MM.1S (cell line): ENCODE results near the gene RAP2B.
A peak's percentile ranks its signal among the peaks of the same experiment; 100 is the strongest.
"Not testable (repeated sequence)": the region's sequence is repeated elsewhere in the genome, so short reads cannot be mapped to it uniquely, and the experiment has no call there.

ENCODE experiments used
- DNase-seq: peaks from one replicate; pipeline ENCODE4 v3.0.0-alpha.2; 2015
- H2AFZ ChIP-seq: fragments of 300-600 bp; sonication (generic); 2 replicates; pipeline ENCODE4 v1.6.0; 2016; ENCODE audit warnings: antibody characterized with exemption, low read length
- H3F3A ChIP-seq: fragments of 300-600 bp; sonication (generic); 2 replicates; pipeline ENCODE4 v1.6.1; 2016; ENCODE audit warnings: mild to moderate bottlenecking, antibody characterized with exemption, low read length, moderate library complexity, mixed read lengths; ENCODE audit not compliant: insufficient read depth
- H3K27ac ChIP-seq: fragments of 300-600 bp; sonication (generic); 2 replicates; pipeline ENCODE4 v1.5.1; 2016; ENCODE audit warnings: mild to moderate bottlenecking, low read length
- H3K27me3 ChIP-seq: fragments of 300-600 bp; sonication (generic); replicated peaks from 2 replicates; pipeline ENCODE4 v1.6.0; 2016; ENCODE audit warnings: low read length; ENCODE audit not compliant: insufficient read depth
- H3K36me3 ChIP-seq: fragments of 300-600 bp; sonication (generic); replicated peaks from 2 replicates; pipeline ENCODE4 v1.6.1; 2016; ENCODE audit warnings: mild to moderate bottlenecking, low read length, mixed read lengths; ENCODE audit not compliant: insufficient read depth
- H3K4me1 ChIP-seq: fragments of 300-600 bp; sonication (generic); 2 replicates; pipeline ENCODE4 v1.6.1; 2016; ENCODE audit warnings: low read length, mixed read lengths
- H3K4me2 ChIP-seq: fragments of 300-600 bp; sonication (generic); 2 replicates; pipeline ENCODE4 v1.6.0; 2016; ENCODE audit warnings: low read depth, low read length
- H3K4me3 ChIP-seq: fragments of 300-600 bp; sonication (generic); 2 replicates; pipeline ENCODE4 v1.5.1; 2016; ENCODE audit warnings: low read length, mixed read lengths
- H3K79me2 ChIP-seq: fragments of 300-600 bp; sonication (generic); 2 replicates; pipeline ENCODE4 v1.6.1; 2016; ENCODE audit warnings: mixed run types, low read length, mixed read lengths
- H3K9ac ChIP-seq: fragments of 300-600 bp; sonication (generic); 2 replicates; pipeline ENCODE4 v1.6.1; 2016; ENCODE audit warnings: low read length, mixed read lengths
- H3K9me2 ChIP-seq: fragments of 300-600 bp; sonication (generic); replicated peaks from 2 replicates; pipeline ENCODE4 v1.6.1; 2016; ENCODE audit warnings: mild to moderate bottlenecking, low read length, mixed read lengths; ENCODE audit not compliant: insufficient read depth
- H3K9me3 ChIP-seq: fragments of 300-600 bp; sonication (generic); replicated peaks from 2 replicates; pipeline ENCODE4 v1.6.1; 2016; ENCODE audit warnings: mild to moderate bottlenecking, low read length, mixed read lengths; ENCODE audit not compliant: insufficient read depth
- H4K20me1 ChIP-seq: fragments of 300-600 bp; sonication (generic); 2 replicates; pipeline ENCODE4 v1.6.1; 2016; ENCODE audit warnings: mild to moderate bottlenecking, low read length, moderate library complexity, mixed read lengths; ENCODE audit not compliant: insufficient read depth
- EZH2 ChIP-seq: fragments of 300-600 bp; sonication (generic); optimal IDR thresholded peaks from 2 replicates; pipeline ENCODE3; 2017; ENCODE audit warnings: low read depth, mild to moderate bottlenecking, antibody characterized with exemption, low read length, mixed read lengths
- EZH2phosphoT487 ChIP-seq: fragments of 300-600 bp; sonication (generic); IDR thresholded peaks from 2 replicates; pipeline ENCODE4 v1.6.1; 2018; ENCODE audit warnings: antibody characterized with exemption, low read length
- TF ChIP-seq, protein P1 (sequence below): fragments of 300-600 bp; sonication (generic); IDR thresholded peaks from 2 replicates; pipeline ENCODE4 v1.5.1; 2016; ENCODE audit warnings: antibody characterized with exemption, low read length, mixed read lengths

The RAP2B gene

DNA sequence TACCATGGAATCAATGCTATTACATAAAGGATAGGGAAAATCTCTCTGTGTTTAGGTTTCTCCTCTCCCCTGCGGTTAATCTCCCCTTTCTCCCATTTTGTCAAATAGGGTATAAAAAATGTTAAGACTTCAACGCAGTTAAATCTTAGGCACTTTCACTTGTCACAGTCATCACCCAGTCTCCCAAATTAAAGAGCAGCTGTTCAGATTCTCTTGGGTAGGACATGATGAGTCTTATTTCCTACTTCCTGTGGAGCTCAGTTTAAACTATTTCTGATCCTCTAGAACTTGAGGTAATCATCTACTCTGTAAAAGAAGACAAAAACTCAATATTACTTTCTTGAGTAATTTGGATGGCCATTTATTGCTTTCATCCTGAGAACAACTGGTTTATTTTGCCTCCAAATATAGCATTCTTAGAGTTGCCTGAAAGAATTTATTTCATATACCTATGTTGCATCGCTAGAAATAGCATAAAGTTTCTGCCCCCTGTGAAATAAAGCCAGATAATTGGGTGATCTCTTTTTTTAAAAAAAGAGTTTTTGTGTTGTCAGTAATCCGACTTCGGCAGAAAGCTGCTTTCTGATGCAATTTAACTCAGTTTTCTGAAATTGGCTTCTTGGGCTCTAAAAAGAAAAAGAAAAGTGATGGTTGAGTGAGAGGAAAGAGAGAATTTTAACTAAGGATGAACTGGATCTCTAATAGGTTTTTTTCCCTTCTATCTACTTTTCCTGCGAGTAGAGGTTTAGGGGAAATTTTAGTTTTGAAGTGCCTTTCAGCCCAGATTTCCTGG lies 20.7 kb downstream of the RAP2B start:
- Histone ChIP-seq H3K9me3 (no peaks in the 10 kb centered on the region), H3K79me2 (no peaks in the 10 kb centered on the region), H3K9me2 (no peaks in the 10 kb centered on the region), H4K20me1 (no peaks in the 10 kb centered on the region), H3K36me3 (no peaks in the 10 kb centered on the region), H3K4me3 (no peak overlapping the region), H3K27ac (no peak overlapping the region), H3F3A (no peaks in the 10 kb centered on the region), H3K4me2 (no peak overlapping the region), H3K9ac (no peak overlapping the region), H3K4me1 (peaks cover 7% of the 10 kb centered on the region), H2AFZ (no peak overlapping the region), H3K27me3 (no peaks in the 10 kb centered on the region)
- DNase-seq: peak; percentile 25
- TF ChIP-seq EZH2 (no peak), EZH2phosphoT487 (no peak)
- TF ChIP-seq, protein P1, sequence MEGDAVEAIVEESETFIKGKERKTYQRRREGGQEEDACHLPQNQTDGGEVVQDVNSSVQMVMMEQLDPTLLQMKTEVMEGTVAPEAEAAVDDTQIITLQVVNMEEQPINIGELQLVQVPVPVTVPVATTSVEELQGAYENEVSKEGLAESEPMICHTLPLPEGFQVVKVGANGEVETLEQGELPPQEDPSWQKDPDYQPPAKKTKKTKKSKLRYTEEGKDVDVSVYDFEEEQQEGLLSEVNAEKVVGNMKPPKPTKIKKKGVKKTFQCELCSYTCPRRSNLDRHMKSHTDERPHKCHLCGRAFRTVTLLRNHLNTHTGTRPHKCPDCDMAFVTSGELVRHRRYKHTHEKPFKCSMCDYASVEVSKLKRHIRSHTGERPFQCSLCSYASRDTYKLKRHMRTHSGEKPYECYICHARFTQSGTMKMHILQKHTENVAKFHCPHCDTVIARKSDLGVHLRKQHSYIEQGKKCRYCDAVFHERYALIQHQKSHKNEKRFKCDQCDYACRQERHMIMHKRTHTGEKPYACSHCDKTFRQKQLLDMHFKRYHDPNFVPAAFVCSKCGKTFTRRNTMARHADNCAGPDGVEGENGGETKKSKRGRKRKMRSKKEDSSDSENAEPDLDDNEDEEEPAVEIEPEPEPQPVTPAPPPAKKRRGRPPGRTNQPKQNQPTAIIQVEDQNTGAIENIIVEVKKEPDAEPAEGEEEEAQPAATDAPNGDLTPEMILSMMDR: no peak

DNA sequence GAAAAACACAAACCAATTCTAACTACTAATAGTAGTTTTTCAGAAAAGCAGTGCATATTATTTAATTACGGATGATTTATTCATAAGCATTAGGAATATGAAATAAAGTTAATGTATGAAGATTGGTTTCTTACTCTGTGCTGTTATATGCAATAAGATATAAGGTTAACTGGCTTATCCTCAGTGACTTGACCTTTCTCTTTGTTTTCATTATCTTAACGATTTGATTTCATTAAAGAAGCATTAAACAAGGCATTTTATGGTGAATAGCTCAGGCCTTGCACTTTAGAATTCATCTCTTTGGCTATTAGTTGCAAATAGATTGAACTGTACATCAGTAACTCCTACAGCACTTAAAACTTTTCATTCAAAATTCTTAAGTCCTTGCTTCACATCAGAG lies 28.9 kb downstream of the RAP2B start:
- no peak for TF ChIP-seq EZH2phosphoT487
- TF ChIP-seq EZH2: no peak
- TF ChIP-seq, protein P1: no peak
- H3K27me3 ChIP-seq: no peaks in the 10 kb centered on the region
- no peaks in the 10 kb centered on the region for H3K79me2 ChIP-seq
- H3K4me1 ChIP-seq: no peaks in the 10 kb centered on the region
- H3K27ac ChIP-seq: no peak overlapping the region
- H2AFZ ChIP-seq: no peak overlapping the region
- no peaks in the 10 kb centered on the region for H4K20me1 ChIP-seq
- no peaks in the 10 kb centered on the region for H3K9me2 ChIP-seq
- DNase-seq: no peak
- no peaks in the 10 kb centered on the region for H3F3A ChIP-seq
- H3K9me3 ChIP-seq: no peaks in the 10 kb centered on the region
- no peak overlapping the region for H3K9ac ChIP-seq
- no peak overlapping the region for H3K4me2 ChIP-seq
- no peaks in the 10 kb centered on the region for H3K36me3 ChIP-seq
- H3K4me3 ChIP-seq: no peak overlapping the region

DNA sequence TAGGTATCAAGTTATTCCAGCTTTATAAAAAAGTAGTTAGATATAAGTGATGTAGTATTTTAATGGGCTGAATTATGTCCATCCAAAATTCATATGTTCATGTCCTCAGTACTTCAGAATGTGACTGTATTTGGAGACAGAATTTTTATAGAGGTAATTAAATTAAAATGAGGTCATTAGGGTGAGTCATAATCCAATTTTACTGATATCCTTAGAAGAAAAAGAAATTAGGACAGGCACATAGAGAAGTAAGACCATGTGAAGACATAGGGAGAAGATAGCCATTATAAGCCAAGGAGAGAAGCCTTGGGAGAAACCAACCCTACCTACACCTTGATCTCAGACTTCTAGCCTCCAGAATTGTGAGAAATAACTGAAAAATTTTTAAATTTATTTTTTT lies 30.3 kb downstream of the RAP2B start:
- Histone ChIP-seq H3K9me3 (no peaks in the 10 kb centered on the region), H3K4me2 (no peak overlapping the region), H3K27me3 (no peaks in the 10 kb centered on the region), H4K20me1 (no peaks in the 10 kb centered on the region), H3K4me3 (no peak overlapping the region), H3F3A (no peaks in the 10 kb centered on the region), H2AFZ (no peak overlapping the region), H3K27ac (no peak overlapping the region), H3K36me3 (no peaks in the 10 kb centered on the region), H3K9ac (no peak overlapping the region), H3K79me2 (no peaks in the 10 kb centered on the region), H3K4me1 (no peaks in the 10 kb centered on the region), H3K9me2 (no peaks in the 10 kb centered on the region)
- TF ChIP-seq, protein P1: no peak
- TF ChIP-seq EZH2phosphoT487 (no peak), EZH2 (no peak)
- DNase-seq: no peak

DNA sequence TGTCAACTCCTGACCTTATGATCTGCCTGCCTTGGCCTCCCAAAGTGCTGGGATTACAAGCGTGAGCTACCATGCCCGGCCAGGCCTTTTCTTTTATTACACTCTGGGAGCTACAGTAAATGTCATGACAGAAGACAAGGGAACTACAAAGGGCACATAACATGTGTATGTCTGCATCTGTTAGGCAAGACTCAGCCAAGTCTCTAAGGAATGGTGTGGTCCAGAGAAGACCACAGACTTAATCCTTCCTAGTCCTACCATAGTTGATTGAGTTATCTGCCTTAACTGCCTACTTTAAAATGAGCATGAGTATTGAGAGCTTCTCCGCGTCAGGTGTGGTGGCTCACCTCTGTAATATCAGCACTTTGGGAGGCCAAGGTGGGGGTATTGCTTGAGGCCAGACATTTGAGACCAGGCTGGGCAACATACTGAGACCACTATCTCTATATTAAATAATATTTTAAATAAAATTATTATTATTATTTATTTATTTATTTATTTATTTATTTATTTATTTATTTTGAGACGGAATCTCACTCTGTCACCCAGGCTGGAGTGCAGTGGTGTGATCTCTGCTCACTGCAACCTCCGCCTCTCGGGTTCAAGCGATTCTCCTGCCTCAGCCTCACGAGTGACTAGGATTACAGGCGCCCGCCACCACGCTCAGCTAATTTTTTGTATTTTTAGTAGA lies 31.9 kb downstream of the RAP2B start:
- H4K20me1 ChIP-seq, H3K4me2 ChIP-seq: not testable (repeated sequence)

More for the DNA sequence above, 31.9 kb downstream of the RAP2B start:
- not testable (repeated sequence) for DNase-seq, H3F3A ChIP-seq, H3K9me2 ChIP-seq, H2AFZ ChIP-seq, H3K36me3 ChIP-seq, H3K9ac ChIP-seq, H3K27ac ChIP-seq, H3K4me3 ChIP-seq, H3K79me2 ChIP-seq, H3K4me1 ChIP-seq, H3K9me3 ChIP-seq, H3K27me3 ChIP-seq
